Measurements from ENCODE around the gene TSC22D4.

DNA sequence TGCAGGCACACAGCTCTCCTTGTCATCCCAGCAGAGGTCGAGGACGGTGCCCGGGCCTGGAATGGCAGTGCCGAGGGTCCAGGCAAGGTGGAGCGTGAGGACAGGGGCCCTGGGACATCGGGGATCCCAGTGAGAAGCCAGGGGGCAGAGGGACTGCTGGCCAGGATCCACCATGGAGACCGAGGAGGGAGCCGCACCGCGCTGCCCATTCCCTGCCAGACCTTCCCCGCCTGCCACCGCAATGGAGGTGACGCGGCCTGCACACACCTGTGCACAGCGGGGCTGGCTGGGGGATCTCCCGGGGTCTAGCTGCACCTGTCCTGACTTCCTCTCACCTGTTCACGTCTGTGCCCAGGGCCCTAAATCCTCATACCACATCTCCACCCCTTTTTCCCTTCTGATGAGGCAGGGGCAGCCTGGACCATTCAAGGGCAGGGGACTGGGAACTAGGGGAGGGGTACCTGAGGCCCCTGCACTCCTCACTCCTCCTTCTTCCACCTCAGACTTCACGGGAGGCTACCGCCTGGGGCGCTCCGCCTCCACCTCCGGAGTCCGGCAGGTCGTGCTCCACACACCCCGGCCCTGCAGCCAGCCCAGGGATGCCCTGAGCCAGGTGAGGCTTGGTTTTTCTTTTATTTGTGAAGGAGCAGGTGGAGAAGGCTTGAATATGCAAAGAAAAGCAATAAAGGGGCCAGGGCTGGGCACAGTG is 11.6 kb upstream of the TSC22D4 start:
- TF ChIP-seq, protein P1, sequence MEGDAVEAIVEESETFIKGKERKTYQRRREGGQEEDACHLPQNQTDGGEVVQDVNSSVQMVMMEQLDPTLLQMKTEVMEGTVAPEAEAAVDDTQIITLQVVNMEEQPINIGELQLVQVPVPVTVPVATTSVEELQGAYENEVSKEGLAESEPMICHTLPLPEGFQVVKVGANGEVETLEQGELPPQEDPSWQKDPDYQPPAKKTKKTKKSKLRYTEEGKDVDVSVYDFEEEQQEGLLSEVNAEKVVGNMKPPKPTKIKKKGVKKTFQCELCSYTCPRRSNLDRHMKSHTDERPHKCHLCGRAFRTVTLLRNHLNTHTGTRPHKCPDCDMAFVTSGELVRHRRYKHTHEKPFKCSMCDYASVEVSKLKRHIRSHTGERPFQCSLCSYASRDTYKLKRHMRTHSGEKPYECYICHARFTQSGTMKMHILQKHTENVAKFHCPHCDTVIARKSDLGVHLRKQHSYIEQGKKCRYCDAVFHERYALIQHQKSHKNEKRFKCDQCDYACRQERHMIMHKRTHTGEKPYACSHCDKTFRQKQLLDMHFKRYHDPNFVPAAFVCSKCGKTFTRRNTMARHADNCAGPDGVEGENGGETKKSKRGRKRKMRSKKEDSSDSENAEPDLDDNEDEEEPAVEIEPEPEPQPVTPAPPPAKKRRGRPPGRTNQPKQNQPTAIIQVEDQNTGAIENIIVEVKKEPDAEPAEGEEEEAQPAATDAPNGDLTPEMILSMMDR (conservative IDR thresholded peaks at IDR 0.05 in 1 of 2, IDR thresholded peaks at IDR 0.05 in 1 of 2; ENCODE audit: low read depth in 1 of 2, low read length in 2 of 2): no peak
- no peak for TF ChIP-seq EZH2 (IDR thresholded peaks at IDR 0.05; ENCODE audit: low read length, missing control alignments)

Measured in fibroblast of lung (primary cell).